Measurements from ENCODE around the gene MCU. TPM values are rescaled to one million over a fixed set of nuclear protein-coding genes. Genes with fewer than 3 reads are reported as not detected.

The MCU gene
- total RNA-seq, 2 donors from 2014 or later = 7.9 to 17.1 TPM

DNA sequence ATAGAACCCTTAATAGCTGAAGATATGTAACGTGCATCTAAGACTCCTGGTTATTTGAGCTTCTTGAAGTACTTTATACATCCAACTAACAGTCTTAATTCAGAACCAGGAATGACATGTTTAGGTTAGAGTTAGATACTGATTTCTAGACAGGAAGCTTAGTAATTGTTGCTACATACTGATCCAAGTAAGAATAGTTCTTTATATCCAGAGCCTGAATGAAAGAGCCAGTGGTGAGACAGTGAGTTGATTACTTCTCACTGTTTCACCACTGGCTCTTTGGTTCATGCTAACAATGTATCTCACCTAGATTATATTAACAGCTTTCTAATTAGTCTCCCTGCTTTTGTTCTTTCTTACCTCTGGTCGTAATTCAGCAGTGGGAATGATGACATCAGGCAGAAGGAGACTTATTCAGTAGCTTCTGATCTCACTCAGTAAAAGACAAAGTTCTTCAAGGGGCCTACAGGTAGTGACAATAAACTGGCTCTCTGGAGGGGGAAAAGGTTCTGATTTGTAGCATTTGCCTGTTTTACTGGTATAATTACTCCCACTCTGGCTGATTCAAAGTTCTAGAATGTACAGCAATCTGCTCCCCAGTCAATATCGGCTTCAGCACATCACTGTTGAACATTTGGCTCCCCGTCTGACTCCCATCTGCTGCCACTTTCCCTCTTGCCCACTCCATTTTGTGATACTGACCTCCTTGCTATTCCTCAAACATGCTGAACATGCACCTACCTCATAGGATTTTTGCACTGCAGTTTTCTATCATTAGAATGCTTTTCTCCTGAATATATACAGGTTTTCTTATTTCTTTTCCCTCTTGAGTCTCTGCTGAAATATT, 29.1 kb downstream of the MCU start:
- Histone ChIP-seq H3K4me3 (no peak overlapping the region), H3K36me3 (replicated peaks in 1 of 2; ENCODE audit: insufficient read depth in 1 of 2, low read depth in 2 of 2) (no peaks in the 10 kb centered on the region), H3K27ac (no peak overlapping the region), H3K27me3 (no peaks in the 10 kb centered on the region), H3K9me3 (no peaks in the 10 kb centered on the region), H3K4me1 (no peaks in the 10 kb centered on the region)
- WGBS, 2 donors = 89% methylated on average over 4 of the region's 4 CpGs
- DNase-seq = no peak
- TF ChIP-seq POLR2A (IDR thresholded peaks at IDR 0.05) = no peak
- TF ChIP-seq, protein P1, sequence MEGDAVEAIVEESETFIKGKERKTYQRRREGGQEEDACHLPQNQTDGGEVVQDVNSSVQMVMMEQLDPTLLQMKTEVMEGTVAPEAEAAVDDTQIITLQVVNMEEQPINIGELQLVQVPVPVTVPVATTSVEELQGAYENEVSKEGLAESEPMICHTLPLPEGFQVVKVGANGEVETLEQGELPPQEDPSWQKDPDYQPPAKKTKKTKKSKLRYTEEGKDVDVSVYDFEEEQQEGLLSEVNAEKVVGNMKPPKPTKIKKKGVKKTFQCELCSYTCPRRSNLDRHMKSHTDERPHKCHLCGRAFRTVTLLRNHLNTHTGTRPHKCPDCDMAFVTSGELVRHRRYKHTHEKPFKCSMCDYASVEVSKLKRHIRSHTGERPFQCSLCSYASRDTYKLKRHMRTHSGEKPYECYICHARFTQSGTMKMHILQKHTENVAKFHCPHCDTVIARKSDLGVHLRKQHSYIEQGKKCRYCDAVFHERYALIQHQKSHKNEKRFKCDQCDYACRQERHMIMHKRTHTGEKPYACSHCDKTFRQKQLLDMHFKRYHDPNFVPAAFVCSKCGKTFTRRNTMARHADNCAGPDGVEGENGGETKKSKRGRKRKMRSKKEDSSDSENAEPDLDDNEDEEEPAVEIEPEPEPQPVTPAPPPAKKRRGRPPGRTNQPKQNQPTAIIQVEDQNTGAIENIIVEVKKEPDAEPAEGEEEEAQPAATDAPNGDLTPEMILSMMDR (IDR thresholded peaks at IDR 0.05) = no peak
- intact Hi-C loops (cut with DNase I) = no loop called here
- ATAC-seq = no peak

DNA sequence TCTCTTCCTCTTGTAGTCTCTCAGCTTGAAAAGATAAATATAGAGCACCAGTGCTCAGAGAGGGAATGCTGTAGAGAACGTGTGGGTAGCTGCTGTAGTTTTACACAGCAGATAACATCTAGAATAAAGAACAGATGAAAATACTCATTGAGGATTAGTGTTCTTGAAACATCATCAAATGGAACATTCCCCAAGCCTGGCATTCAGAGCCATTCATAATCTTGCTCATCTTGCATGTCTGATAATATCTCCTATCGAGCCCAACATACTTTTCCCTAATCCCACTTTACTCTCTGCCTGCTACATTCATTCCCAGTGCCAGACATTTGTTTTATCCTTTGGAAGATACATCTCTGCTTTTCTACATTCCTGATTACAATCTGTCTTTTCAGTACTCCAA, 35.2 kb downstream of the MCU start:
- no peaks in the 10 kb centered on the region for H3K27me3 ChIP-seq
- no peaks in the 10 kb centered on the region for H3K4me1 ChIP-seq
- H3K36me3 ChIP-seq (replicated peaks in 1 of 2; ENCODE audit: insufficient read depth in 1 of 2, low read depth in 2 of 2) = no peaks in the 10 kb centered on the region
- no peak for TF ChIP-seq POLR2A (IDR thresholded peaks at IDR 0.05)
- TF ChIP-seq, protein P1 (IDR thresholded peaks at IDR 0.05) = no peak
- DNase-seq (no peak), ATAC-seq (no peak)
- no peak overlapping the region for H3K4me3 ChIP-seq
- H3K9me3 ChIP-seq = no peaks in the 10 kb centered on the region
- intact Hi-C loops (cut with DNase I) = no loop called here
- H3K27ac ChIP-seq = no peak overlapping the region
- 78 to 80% methylated on average over 2 of the region's 2 CpGs for WGBS, 2 donors

DNA sequence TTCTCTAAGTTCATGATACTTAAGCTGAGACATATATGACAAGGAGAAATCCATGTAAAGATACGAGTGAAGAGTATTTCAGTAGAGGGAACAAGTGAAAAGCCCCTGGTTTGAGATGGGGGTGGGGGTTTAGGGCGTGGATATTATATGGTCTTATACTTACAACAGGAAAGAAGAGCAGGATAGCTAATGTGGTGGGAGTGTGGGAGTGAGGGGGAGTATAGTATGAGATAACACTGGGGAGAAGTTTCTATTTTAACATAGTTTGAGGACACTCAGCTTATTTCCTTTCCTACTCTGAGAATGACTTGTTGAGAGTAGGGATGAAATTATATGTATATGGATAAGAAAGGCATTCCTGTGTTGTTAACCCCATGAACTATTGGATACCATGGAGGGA, 36.5 kb downstream of the MCU start:
- H3K4me1 ChIP-seq = no peaks in the 10 kb centered on the region
- no peak overlapping the region for H3K27ac ChIP-seq
- H3K4me3 ChIP-seq = no peak overlapping the region
- 90 to 95% methylated on average over 2 of the region's 2 CpGs for WGBS, 2 donors
- DNase-seq (no peak), ATAC-seq (no peak)
- TF ChIP-seq, protein P1 (IDR thresholded peaks at IDR 0.05) = no peak
- no peak for TF ChIP-seq POLR2A (IDR thresholded peaks at IDR 0.05)
- intact Hi-C loops (cut with DNase I) = no loop called here
- no peaks in the 10 kb centered on the region for H3K36me3 ChIP-seq (replicated peaks in 1 of 2; ENCODE audit: insufficient read depth in 1 of 2, low read depth in 2 of 2)
- no peaks in the 10 kb centered on the region for H3K9me3 ChIP-seq
- no peaks in the 10 kb centered on the region for H3K27me3 ChIP-seq

DNA sequence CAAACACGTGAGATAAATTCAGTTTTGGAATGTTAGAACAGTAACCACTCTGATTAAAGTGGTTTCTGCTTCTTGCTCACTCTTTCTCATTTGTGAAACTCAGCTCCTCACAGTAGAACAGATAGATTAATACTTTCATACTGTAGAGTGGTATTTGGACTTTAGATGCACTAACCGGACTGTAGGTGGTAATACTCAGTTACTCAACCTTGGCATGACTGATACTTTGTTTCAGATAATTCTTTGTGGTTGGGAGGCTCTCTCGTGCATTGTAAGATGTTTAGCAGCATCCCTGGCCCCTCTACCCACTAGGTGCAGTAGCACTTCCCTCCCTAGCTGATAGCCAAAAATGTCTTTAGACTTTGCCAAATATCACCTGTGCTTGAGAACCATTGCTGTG, 37.6 kb downstream of the MCU start:
- H3K27me3 ChIP-seq = no peaks in the 10 kb centered on the region
- TF ChIP-seq, protein P1 (IDR thresholded peaks at IDR 0.05) = no peak
- TF ChIP-seq POLR2A (IDR thresholded peaks at IDR 0.05) = no peak
- intact Hi-C loops (cut with DNase I) = no loop called here
- no peaks in the 10 kb centered on the region for H3K4me1 ChIP-seq
- no peak overlapping the region for H3K4me3 ChIP-seq
- no peaks in the 10 kb centered on the region for H3K36me3 ChIP-seq (replicated peaks in 1 of 2; ENCODE audit: insufficient read depth in 1 of 2, low read depth in 2 of 2)
- 80 to 87% methylated on average over 3 of the region's 3 CpGs for WGBS, 2 donors
- H3K27ac ChIP-seq = no peak overlapping the region
- no peak for DNase-seq
- ATAC-seq = no peak
- H3K9me3 ChIP-seq = no peaks in the 10 kb centered on the region

DNA sequence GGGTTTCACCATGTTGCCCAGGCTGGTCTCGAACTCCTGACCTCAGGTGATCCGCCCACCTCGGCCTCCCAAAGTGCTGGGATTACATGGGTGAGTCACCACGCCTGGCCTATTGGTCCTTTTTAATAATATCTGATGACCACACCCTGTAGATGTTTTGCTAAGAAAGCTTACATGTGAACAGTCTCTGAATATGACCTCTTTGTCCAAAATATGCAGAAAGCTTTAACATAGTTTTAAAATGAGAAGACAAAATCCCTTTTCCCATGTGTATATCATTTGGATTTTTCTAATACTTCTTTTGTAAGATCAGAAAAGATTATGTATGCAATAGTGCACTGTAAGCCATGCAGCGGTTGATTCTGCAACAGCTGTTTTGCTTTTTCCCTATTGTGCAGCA, 38.5 kb downstream of the MCU start:
- TF ChIP-seq POLR2A (IDR thresholded peaks at IDR 0.05) = no peak
- TF ChIP-seq, protein P1 (IDR thresholded peaks at IDR 0.05) = no peak
- H3K9me3 ChIP-seq = no peaks in the 10 kb centered on the region
- 96 to 98% methylated on average over 5 of the region's 5 CpGs for WGBS, 2 donors
- H3K27me3 ChIP-seq = no peaks in the 10 kb centered on the region
- intact Hi-C loops (cut with DNase I) = no loop called here
- no peaks in the 10 kb centered on the region for H3K36me3 ChIP-seq (replicated peaks in 1 of 2; ENCODE audit: insufficient read depth in 1 of 2, low read depth in 2 of 2)
- no peak overlapping the region for H3K4me3 ChIP-seq
- DNase-seq (no peak), ATAC-seq (no peak)
- no peak overlapping the region for H3K27ac ChIP-seq
- H3K4me1 ChIP-seq = peaks cover 3% of the 10 kb centered on the region

Data from body of pancreas (tissue), 4 donors.